Prostate gland (tissue), 2 donors: ENCODE data around the gene PHKB. TPM values are rescaled to one million over a fixed set of nuclear protein-coding genes. Genes with fewer than 3 reads are reported as not detected.
"Not testable (repeated sequence)": the region's sequence is repeated elsewhere in the genome, so short reads cannot be mapped to it uniquely, and the experiment has no call there.

ENCODE experiments used
- DNase-seq: peaks from one replicate; pipeline ENCODE4 v3.0.0-alpha.2; 2019; ENCODE audit warnings: low spot score
- H3K27ac ChIP-seq, 2 donors: fragments of 200-600 bp; sonication (generic); 2 replicates each; pipeline ENCODE4 v1.5.1; 2017 to 2019
- H3K27me3 ChIP-seq: fragments of 200-600 bp; sonication (generic); replicated peaks from 2 replicates; pipeline ENCODE4 v1.5.1; 2019; ENCODE audit not compliant: insufficient read depth
- H3K36me3 ChIP-seq, 2 donors: fragments of 200-600 bp; sonication (generic); 1 replicate in 1 of 2; 2 replicates in 1 of 2; pipeline versions ENCODE4 v1.5.1 to v1.8.1; 2017 to 2019
- H3K4me1 ChIP-seq: fragments of 200-600 bp; sonication (generic); replicated peaks from 2 replicates; pipeline ENCODE4 v1.5.1; 2019
- H3K4me3 ChIP-seq, 2 donors: fragments of 200-600 bp; sonication (generic); 2 replicates each; pipeline ENCODE4 v1.5.1; 2017 to 2019
- H3K9me3 ChIP-seq: fragments of 200-600 bp; sonication (generic); 2 replicates; pipeline ENCODE4 v1.5.1; 2017
- POLR2A ChIP-seq: fragments of 450-650 bp; IDR thresholded peaks from one replicate; pipeline ENCODE4 v1.6.1; 2016; ENCODE audit warnings: antibody characterized with exemption, mild to moderate bottlenecking
- POLR2AphosphoS5 ChIP-seq: sonication (generic); formaldehyde crosslinking; IDR thresholded peaks from one replicate; pipeline ENCODE4 v1.6.1; 2017; ENCODE audit warnings: antibody characterized with exemption
- WGBS: methylation state at CpG from one replicate; pipeline ENCODE4 v1.1.5; 2018; 5-methylcytosine and 5-hydroxymethylcytosine counted together
- intact Hi-C: fragments of 100-400 bp; cut with DNase I; formaldehyde crosslinking; loops from one replicate; pipeline ENCODE4 v1.14.2; 2022
- total RNA-seq, 2 donors: library from RNA; depleted of rRNA; stranded (reverse); fragments of >200 nt; gene quantifications; one replicate each; pipeline ENCODE4 v1.1.0, GENCODE V29; 2016
- TF ChIP-seq, protein P1 (sequence below), 4 experiments: fragments of 200-600 bp in 2 of 4; fragments of 450-650 bp in 2 of 4; sonication (generic) in 2 of 4; IDR thresholded peaks; 1 replicate in 3 of 4; 2 replicates in 1 of 4; pipeline ENCODE4 v1.5.1; 2016 to 2019; ENCODE audit warnings: antibody characterized with exemption in 4 of 4, mild to moderate bottlenecking in 2 of 4, moderate library complexity in 2 of 4

PHKB gene
- total RNA-seq, 2 donors from 2014 or later, result 70.1 to 93.7 TPM

DNA sequence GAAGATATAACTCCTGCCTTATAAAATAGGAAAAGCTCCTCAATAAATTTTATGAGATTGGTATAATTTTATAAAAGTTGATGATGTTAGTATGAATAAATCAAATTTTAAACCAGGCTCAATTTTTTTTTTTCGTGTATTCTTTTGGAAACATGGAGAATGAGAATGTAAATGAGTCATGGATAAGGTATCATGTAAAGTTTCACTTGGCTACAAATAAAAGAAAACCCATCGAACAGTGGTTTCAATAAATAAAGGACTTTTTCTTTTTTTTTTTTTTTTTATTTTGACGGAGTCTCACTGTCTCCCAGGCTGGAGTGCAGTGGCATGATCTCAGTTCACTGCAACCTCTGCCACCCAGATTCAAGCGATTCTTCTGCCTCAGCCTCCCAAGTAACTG is 67.3 kb downstream of the PHKB start:
- intact Hi-C loops, result no loop called here
- 45% methylated on average over 4 of the region's 4 CpGs for WGBS
- no peaks in the 10 kb centered on the region for H3K27me3 ChIP-seq
- H3K9me3 ChIP-seq, result no peaks in the 10 kb centered on the region
- no peak for TF ChIP-seq POLR2AphosphoS5
- no peak for TF ChIP-seq POLR2A
- TF ChIP-seq, protein P1, sequence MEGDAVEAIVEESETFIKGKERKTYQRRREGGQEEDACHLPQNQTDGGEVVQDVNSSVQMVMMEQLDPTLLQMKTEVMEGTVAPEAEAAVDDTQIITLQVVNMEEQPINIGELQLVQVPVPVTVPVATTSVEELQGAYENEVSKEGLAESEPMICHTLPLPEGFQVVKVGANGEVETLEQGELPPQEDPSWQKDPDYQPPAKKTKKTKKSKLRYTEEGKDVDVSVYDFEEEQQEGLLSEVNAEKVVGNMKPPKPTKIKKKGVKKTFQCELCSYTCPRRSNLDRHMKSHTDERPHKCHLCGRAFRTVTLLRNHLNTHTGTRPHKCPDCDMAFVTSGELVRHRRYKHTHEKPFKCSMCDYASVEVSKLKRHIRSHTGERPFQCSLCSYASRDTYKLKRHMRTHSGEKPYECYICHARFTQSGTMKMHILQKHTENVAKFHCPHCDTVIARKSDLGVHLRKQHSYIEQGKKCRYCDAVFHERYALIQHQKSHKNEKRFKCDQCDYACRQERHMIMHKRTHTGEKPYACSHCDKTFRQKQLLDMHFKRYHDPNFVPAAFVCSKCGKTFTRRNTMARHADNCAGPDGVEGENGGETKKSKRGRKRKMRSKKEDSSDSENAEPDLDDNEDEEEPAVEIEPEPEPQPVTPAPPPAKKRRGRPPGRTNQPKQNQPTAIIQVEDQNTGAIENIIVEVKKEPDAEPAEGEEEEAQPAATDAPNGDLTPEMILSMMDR (IDR thresholded peaks at IDR 0.05), result no peak
- H3K4me3 ChIP-seq, result no peak overlapping the region
- H3K4me1 ChIP-seq, result no peaks in the 10 kb centered on the region
- no peaks in the 10 kb centered on the region for H3K36me3 ChIP-seq
- no peak overlapping the region for H3K27ac ChIP-seq
- no peak for DNase-seq

- H3K36me3 ChIP-seq, result no peaks in the 10 kb centered on the region
- H3K9me3 ChIP-seq, result no peaks in the 10 kb centered on the region
- H3K27ac ChIP-seq, result no peak overlapping the region
- no peak overlapping the region for H3K4me3 ChIP-seq
- WGBS, result 96% methylated on average over 8 of the region's 8 CpGs
- H3K27me3 ChIP-seq, result no peaks in the 10 kb centered on the region
- DNase-seq, result no peak
- no peaks in the 10 kb centered on the region for H3K4me1 ChIP-seq
- no peak for TF ChIP-seq POLR2AphosphoS5
- intact Hi-C loops, result no loop called here
Measured at GRCh38 chr16:47533744-47534292, 72.7 kb downstream of the PHKB start.

GRCh38 chr16:47538472-47538871 is 77.3 kb downstream of the PHKB start:
- Histone ChIP-seq H3K4me3 (no peak overlapping the region), H3K27me3 (no peaks in the 10 kb centered on the region), H3K36me3 (no peaks in the 10 kb centered on the region), H3K27ac (no peak overlapping the region), H3K4me1 (no peaks in the 10 kb centered on the region), H3K9me3 (no peaks in the 10 kb centered on the region)
- 83% methylated on average over 1 of the region's 1 CpG for WGBS
- TF ChIP-seq POLR2A (no peak), POLR2AphosphoS5 (no peak)
- TF ChIP-seq, protein P1 (IDR thresholded peaks at IDR 0.05), result no peak
- intact Hi-C loops, result no loop called here
- DNase-seq, result no peak

- H3K9me3 ChIP-seq, H3K27ac ChIP-seq, H3K4me1 ChIP-seq, DNase-seq, H3K4me3 ChIP-seq, H3K36me3 ChIP-seq, intact Hi-C loops, H3K27me3 ChIP-seq: not testable (repeated sequence)
- 96% methylated on average over 13 of the region's 13 CpGs for WGBS
Measured at GRCh38 chr16:47539707-47540670, 78.9 kb downstream of the PHKB start.

DNA sequence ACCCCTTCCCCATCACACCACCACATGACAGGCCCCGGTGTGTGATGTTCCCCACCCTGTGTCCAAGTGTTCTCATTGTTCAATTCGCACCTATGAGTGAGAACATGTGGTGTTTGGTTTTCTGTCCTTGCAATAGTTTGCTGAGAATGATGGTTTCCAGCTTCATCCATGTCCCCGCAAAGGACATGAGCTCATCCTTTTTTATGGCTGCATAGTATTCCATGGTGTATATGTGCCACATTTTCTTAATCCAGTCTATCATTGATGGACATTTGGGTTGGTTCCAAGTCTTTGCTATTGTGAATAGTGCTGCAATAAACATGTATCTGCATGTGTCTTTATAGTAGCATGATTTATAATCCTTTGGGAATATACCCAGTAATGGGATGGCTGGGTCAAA is 80.0 kb downstream of the PHKB start:
- H3K4me3 ChIP-seq, H3K9me3 ChIP-seq, H3K27me3 ChIP-seq, H3K27ac ChIP-seq, DNase-seq, H3K36me3 ChIP-seq, intact Hi-C loops, H3K4me1 ChIP-seq: not testable (repeated sequence)
- 98% methylated on average over 3 of the region's 3 CpGs for WGBS

DNA sequence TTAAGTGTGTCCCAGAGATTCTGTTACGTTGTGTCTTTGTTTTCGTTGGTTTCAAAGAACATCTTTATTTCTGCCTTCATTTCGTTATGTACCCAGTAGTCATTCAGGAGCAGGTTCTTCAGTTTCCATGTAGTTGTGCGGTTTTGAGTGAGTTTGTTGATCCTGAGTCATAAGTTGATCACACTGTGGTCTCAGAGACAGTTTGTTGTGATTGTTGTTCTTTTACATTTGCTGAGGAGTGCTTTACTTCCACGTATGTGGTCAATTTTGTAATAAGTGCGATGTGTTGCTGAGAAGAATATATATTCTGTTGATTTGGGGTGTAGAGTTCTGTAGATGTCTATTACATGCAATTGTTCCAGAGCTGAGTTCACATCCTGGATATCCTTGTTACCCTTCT is 83.1 kb downstream of the PHKB start:
- H3K27ac ChIP-seq, H3K9me3 ChIP-seq, H3K27me3 ChIP-seq, intact Hi-C loops, H3K4me3 ChIP-seq, DNase-seq, H3K36me3 ChIP-seq, H3K4me1 ChIP-seq: not testable (repeated sequence)
- 96% methylated on average over 6 of the region's 6 CpGs for WGBS

- H3K4me1 ChIP-seq, DNase-seq, H3K27me3 ChIP-seq, intact Hi-C loops, H3K36me3 ChIP-seq, H3K4me3 ChIP-seq, H3K27ac ChIP-seq, H3K9me3 ChIP-seq: not testable (repeated sequence)
- WGBS, result 99% methylated on average over 3 of the region's 3 CpGs
Measured at GRCh38 chr16:47551185-47551584, 90.1 kb downstream of the PHKB start.

DNA sequence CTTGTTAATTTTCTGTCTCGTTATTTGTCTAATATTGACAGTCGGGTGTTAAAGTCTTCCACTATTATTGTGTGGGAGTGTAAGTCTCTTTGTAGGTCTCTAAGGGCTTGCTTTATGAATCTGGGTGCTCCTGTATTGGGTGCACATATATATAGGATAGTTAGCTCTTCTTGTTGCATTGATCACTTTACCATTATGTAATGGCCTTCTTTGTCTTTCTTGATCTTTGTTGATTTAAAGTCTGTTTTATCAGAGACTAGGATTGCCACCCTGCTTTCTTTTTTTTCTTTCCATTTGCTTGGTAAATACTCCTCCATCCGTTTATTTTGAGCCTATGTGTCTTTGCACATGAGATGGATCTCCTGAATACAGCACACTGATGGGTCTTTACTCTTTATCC is 90.6 kb downstream of the PHKB start:
- 98% methylated on average over 3 of the region's 3 CpGs for WGBS
- intact Hi-C loops, H3K27ac ChIP-seq, H3K27me3 ChIP-seq, H3K9me3 ChIP-seq, H3K36me3 ChIP-seq, H3K4me1 ChIP-seq, H3K4me3 ChIP-seq, DNase-seq: not testable (repeated sequence)
